ENCODE data around the gene MED15.
A peak's percentile ranks its signal among the peaks of the same experiment; 100 is the strongest.
"Not testable (repeated sequence)": the region's sequence is repeated elsewhere in the genome, so short reads cannot be mapped to it uniquely, and the experiment has no call there.

Gene MED15, protein sequence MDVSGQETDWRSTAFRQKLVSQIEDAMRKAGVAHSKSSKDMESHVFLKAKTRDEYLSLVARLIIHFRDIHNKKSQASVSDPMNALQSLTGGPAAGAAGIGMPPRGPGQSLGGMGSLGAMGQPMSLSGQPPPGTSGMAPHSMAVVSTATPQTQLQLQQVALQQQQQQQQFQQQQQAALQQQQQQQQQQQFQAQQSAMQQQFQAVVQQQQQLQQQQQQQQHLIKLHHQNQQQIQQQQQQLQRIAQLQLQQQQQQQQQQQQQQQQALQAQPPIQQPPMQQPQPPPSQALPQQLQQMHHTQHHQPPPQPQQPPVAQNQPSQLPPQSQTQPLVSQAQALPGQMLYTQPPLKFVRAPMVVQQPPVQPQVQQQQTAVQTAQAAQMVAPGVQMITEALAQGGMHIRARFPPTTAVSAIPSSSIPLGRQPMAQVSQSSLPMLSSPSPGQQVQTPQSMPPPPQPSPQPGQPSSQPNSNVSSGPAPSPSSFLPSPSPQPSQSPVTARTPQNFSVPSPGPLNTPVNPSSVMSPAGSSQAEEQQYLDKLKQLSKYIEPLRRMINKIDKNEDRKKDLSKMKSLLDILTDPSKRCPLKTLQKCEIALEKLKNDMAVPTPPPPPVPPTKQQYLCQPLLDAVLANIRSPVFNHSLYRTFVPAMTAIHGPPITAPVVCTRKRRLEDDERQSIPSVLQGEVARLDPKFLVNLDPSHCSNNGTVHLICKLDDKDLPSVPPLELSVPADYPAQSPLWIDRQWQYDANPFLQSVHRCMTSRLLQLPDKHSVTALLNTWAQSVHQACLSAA

DNA sequence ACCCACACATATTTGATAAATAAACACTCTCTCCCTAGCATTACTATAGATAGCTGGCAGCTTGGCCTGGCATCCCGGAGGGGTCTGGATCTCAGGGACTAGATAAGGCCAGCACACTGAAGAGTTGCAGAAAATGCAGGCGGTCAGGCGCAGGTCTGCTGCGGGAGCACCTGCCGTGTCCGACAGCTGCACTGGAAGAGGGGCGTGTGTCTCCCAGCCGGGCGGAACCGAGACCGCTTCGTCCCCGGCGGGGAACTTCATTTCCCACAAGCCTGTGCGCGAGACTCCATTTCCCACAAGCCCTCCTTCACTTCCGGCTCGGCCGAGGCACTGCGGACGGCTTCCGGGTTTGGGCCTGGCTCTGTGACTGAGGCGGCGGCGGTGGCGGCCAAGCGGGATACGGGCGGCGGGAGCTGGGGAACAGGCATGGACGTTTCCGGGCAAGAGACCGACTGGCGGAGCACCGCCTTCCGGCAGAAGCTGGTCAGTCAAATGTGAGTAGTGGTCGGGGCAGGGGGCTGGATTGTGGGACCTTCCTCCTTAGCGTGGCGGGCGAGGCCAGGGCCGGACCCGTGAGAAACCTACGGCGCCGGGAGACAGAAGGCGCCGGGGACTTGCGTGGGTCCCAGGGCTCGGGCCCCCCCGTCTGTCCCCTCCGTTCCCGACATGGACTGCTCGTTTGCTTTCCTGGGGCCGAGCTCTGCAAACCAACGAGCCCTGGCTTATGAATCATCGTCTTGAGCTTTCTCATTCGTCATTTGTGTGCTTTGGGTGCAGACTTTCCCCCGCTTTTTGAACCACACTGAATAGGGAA is at the start of gene MED15:
Gene MED15 (plus strand): TSS at position 358 of the 814 bp plus-strand sequence. CDS start 69 bp downstream, at position 427.
- DNase-seq = peak; percentile 85 to 89

DNA sequence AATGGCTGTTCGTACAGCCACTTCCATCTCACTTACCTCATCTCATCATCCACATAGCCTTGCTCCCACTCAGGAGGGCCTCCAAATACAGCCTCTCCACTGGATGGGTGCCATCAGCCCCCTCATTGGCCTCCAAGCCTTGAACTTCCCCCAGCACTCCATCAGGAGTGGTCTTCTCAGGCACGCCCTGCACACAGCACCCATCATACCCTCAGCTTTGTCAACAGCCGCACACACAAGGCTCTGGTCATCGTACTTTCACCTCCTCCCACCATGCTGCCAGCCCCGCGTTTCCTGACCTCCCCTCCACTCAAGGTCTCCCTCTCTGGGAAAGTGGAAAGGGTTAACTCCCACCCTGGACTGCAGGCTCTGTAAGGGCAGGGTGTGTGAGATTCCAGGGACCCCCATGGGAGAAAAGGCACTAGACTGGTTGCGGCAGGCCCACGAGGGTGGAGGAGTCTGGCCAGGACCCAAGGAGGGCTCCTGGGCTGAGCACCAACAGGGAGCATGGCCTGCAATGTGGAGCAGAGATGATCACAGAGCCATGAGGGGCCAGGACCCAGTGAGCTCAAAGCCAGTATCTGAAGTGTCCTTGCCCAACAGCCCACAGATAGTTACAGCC is 48.8 kb upstream of the MED15 start:
- DNase-seq = no peak

DNA sequence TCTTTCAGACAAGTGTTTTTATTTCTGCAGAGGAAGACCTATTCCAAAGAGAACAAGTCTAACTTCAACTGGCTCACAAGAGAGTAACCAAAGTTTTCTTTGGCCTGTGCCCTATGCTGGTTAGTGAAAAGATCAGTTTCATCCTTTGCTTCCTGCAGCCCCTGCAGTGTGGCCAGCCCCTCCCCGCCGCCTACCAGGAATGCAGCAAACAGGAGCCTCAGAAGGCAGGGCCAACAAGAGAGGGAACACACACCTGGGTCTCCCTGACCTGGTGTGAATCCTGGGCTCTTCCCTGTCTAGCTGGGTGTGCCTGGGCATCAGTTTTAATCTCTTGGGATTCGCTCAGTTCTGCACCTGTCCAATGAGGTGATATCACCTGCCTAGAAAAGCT is 48.3 kb upstream of the MED15 start:
- no peak for DNase-seq

DNA sequence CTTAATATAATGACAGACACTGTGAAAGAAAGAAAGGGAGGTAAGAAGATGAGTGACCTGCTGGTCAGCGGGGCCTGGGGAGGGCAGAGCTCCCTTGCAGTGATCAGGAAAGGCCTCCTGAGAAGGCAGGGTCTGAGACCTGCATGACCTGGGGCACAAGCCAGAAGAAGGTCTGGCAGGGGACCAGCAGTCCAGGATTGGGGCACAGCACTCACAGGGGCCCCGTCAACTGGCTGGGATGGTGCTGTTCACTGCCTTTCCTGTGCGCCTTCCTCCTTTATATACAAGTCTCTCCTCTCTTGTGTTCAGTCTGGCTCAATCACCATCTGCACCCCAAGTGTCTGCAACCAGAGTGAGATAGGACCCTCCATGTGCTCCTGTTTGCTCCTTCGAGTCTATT is 47.5 kb upstream of the MED15 start:
- DNase-seq = no peak

DNA sequence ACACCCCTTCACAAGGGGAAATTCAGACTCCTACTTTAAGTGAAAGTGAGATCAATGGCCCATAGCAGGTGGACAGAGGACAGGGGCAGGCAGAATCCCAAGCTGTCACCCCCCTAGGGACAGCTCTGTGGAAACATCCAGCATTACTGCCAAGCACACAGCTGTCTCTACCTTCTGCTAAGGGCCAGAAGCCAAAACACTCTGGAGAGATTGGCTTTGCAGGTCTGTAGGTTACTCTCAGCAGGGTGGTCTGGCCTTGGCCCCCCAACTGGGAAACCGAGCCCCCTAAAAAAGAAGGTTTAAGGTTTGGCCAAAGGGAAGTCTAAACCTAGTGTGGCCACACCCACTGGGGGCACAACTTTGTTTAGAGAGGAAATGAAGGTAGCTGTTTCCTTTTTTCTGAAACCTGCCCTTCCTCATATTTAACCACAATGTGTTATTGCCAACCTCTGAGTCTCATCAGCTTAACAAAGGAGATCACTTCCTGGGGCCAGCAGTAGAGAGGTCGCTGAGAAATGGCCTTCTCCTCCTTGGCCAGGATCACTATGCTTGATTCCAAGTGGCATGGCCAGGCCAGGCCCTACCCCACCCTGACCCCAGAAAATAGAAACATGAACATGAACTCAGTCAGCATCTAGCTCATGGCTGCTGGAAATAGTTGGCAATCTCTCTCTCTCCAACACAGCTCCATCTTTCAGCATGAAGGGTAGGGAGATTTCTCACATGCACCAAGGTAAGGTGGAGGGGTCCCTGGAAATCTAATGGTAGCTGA is 43.9 kb upstream of the MED15 start:
- peak; percentile 29 to 68 for DNase-seq

DNA sequence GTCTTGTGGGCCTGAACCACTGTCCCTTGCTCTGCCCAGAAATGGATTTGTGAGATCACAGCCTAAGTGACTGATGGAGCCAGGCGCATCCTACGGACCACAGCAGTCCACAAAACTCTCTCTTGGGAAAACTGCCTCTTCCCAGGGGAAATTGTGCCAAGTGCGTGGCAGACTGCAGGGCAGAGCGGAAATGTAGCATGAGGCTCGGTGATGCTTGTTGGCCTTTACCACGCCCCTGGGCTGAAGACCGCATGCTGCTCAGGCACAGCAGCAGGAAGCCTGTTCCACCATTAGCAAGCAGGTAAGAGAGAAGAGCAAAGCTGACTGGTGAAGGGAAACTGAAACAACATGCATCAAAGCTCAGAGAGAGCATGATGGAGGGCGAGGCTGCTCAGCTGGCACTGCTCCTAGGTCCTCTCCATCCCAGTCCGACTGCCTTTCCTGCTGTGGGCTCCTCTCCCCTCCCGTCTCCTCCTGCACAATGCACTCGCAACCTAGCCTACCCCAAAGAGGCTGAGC is 43.3 kb upstream of the MED15 start:
- DNase-seq = peak; percentile 69 to 82

DNA sequence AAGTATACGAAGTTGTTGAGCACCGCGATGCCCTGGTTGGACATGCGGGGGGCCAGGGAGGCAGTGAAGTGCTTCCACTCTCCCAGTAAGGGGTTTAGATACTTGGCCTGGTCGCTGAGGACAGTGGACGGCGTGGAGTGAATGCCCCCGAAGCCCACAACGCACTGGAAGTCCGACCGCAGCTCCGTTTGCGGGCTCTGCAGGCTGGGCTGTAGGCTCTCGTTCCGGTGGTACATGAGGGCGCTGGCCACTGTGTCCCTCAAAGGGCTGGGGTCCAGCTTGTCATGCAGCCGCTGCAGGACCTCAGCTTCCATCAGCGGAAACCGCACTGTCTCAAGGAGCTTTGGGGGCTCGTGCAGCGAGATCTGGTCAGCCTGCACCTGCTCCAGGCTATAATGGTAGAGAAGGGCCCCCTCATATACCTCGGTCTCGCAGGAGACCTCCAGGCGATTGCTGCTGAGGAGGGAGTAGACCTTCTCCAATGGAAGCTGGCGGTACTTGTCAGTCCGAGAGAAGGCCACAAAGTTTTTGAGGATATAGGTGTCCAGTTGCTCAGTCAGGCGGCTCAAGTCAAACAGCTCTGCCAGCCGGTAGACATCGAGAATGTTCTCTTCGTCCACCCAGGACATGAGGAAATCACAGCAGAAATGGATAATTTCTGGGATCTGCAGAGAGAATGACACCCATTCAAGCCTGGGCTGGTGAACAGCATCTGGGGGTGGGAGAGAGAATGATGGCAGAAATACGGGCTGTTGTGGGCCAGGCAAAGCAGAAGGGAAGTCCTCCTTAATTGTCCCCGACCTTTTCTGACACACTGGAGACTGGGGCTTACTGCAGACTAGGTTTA is 42.3 kb upstream of the MED15 start:
- DNase-seq = no peak

DNA sequence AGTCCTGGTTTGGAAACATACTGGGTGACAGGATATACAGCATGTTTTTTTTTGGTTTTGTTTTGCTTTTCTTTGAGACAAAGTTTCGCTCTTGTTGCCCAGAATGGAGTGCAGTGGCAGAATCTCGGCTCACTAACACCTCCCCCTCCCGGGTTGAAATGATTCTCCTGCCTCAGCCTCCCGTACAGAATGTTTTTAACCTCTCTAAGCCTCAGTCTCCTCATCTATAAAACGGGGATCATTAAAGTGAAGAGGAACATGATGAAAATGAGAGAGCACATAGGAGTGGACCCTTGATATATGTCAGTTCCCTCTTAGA is 41.7 kb upstream of the MED15 start:
- peak in 1 of 2 donors; percentile 19 for DNase-seq

DNA sequence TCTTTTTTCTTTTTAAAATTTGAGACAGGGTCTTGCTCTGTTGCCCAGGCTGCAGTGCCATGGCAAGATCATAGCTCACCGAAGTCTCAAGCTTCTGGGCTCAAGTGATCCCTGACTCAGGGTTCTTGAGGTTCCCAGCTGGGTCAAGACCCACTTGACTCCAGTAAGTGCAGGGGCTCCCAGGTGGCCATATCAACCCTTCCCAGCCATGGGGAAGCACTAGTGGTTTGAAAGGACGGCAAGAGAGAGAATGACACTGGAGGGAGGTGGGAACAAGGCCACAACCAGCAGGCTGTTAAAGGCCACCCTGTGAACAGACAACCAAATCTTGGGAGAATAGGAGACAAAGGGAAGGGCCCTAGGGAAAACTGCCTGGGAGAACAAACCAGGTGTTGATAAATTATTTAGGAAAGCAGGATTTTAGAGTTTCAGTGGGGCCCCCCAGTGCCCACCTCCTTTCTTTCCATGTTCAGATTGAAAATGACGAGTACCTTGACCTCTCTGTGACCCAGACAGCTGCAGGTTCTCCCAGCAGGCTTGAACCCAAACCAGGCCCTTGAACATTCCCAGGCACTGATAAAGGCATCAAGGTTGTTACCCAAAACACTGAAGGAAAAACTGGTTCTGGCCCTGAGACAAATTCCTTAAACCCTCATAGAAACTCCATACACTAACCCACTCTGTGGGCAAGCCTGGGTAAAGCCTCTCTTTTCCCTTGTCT is 40.6 kb upstream of the MED15 start:
- DNase-seq = no peak

DNA sequence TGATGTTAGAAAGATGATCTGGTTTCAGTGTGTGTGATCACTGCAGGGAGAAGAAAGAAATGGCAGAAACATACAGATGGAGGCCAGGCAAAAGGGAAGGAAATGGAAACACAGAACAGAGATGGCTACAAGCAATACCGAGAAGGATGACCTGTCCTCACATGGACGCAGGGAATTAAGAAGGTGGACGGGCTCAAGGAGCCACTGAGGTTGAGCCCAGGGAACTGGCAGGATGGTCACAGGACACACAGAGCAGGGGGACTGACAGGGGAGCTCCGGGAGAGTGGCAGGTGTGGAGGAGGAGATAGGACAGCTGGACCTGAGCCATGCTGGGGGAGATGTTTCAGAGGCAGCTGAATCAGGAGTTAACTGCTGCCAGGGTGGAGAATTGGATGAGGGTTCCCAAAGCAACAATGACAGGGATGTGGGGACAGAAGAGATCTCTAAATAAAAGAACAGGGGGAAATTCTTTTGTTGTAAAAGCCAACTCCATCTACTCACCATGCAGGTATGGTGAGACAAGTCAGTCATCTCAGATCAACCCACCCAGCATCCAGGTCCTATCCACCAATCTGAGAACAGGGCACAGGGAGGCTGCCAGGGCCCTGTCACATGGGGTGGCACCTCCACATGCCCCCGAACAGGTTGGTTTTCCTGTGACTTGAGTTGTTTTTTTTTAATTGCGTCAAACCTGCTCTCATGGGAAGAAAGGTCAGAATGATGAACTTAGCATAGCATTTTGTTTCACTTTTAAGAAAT is 38.1 kb upstream of the MED15 start:
- peak in 1 of 2 donors; percentile 11 for DNase-seq

DNA sequence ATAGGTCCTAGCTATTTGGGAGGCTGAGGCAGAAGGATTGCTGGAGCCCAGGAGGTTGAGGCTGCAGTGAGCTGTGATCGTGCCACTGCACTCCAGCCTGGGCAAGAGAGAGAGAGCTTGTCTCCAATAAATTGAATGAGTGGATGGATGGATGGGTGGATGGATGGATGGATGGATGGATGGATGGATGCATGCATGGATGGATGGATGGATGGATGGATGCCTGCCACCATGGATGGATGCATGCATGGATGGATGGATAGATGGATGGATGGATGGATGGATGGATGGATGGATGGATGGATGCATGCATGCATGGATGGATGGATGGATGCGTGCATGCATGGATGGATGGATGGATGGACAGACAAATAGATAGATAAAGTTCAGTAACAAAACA is 36.9 kb upstream of the MED15 start:
- not testable (repeated sequence) for DNase-seq

DNA sequence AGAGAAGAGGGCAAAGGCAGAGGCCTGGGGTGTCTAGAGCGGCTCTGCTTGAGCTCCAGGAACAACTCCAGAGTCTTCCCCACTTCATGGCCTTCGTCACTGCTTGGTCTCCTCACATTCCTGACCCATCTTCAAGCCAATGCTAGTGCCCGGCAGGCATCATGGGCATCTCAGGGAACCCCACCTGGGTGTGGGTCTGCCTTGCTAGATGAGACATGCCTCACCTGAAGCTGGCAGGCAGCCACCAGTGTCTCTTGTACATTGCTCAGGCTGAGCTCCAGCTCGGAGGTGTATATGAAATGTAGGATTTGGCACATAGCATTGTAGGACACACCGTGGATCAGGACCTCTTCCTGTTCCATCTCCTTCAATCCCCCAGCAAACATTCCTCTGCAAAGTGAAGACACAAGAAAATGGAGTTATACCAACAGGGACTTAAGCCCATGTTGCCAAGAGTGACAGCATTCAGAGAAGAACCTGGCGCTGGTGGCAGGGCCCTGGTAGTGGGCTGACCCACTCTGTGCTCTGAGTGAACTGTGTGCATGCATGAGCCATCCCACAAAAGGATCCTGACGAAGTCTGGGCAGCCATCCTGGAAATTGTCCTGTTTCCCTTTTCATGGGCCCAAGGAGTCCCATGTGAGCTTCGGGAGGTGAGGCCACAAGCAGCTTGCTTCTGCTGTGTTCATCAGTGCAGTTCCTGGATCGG is 36.1 kb upstream of the MED15 start:
- no peak for DNase-seq

DNA sequence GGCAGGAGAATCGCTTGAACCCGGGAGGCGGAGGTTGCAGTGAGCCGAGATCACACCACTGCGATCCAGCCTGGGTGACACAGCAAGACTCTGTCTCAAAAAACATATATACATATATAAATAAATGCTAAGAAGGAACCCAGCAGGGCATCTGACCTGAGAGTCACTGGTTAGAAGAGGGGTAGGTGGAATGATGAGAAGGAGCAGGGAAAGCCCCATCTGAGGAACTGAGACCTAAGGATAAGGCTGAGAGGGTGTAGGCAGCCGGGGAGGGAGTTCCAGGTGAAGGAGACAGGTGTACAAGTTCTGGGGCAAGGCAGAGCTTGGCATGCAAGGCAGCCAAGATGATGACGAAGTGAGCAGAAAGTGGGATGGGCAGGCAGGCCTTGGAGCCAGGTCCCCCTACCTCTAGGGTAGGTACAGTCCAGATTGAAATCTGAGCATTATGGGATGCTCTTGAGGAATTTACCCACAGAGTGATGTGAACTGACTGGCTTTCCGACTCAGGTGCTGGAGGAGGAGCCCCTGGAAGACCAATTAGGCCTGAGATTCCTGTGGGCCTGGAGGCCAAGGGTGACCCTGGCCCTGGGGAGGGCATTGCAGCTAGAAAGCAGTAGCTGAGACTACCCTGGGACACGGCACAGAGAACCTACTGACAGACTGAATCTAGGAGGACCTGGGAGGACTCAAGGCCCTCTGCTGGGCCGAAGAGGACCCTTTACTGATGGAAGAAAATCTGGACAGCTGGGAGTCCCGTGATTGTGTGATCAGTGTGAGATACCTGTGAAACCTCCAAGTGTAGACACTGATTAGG is 34.6 kb upstream of the MED15 start:
- no peak for DNase-seq

DNA sequence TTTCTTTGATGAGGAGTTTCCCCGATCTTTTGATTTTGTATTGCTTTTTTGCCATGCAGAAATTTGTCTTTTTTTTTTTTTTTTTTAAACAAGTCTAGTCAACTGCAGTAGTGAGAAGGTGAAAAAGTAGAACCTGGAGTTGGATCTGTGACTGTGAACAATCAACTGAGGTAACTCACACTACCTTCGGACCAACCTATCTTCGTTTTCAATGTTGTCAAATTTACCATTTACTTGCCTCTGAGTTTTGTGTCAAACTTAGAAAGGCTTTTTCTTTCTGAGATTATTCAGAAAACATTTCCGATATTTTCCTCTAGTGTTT is 32.3 kb upstream of the MED15 start:
- DNase-seq = no peak

DNA sequence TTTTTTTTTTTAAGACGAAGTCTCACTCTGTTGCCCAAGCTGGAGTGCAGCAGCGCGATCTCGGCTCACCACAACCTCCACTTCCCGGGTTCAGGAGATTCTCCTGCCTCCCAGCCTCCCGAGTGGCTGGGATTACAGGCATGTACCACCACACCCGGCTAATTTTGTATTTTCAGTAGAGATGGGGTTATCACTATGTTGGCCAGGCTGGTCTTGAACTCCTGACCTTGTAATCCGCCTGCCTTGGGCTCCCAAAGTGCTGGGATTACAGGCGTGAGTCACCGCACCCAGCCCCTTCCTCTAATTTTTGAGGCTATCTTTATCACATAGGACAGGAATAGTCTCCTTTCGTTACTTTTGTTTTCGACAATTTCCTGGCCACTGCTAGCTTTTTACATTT is 31.8 kb upstream of the MED15 start:
- not testable (repeated sequence) for DNase-seq

DNA sequence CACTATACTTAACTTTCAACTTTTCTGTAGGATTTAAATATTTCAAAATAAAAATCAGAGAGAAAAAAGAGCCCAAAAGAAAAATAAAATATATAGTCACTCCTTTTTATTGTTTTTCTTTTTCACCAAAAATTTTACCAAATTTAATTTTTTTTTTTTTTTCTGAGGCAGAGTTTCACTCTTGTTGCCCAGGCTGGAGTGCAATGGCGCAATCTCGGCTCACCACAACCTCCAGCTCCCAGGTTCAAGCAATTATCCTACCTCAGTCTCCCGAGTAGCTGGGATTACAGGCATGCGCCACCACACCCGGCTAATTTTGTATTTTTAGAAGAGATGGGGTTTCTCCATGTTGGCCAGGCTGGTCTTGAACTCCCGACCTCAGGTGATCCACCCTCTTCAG is 29.4 kb upstream of the MED15 start:
- not testable (repeated sequence) for DNase-seq

DNA sequence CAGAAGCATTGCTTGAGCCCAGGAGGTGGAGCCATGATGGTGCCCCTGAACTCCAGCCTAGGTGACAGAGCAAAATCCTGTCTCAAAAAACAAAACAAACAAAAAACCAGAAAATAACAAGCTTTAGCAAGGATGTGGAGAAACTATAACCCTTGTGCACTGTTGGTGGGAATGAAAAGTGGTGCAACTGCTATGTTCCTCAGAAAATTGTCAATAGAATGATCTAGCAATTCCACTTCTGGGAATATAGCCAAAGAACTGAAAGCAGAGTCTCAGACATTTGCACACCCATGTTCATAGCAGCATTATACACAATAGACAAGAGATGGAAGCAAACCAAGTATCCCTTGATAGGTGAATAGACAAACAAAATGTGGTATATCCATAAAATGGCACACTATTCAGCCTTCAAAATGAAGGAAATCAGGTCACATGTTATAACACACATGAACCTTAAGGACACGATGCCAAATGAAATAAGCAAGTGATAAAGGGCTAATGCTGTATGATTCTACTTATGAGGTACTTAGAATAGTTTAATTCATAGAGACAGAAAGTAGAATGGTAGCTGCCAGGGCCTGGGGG is 27.7 kb upstream of the MED15 start:
- no peak for DNase-seq

DNA sequence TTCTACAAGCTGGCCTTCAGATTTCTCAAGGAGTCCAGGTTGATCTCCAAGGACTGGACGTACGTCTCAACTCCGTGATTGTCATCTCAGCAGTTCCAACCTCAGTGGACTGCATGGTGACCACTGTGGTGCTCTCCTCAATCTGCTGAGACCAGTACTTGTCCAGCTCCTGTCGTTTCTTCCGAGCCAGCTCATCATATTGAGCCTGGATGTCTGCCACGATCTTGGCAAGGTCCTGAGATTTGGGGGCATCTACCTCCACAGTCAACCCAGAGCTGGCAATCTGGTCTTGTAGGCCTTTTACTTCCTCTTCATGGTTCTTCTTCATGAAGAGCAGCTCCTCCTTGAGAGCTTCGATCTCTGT is 24.3 kb upstream of the MED15 start:
- not testable (repeated sequence) for DNase-seq
